GM21528 (cell line): Measurements from ENCODE around the gene TMEM87B.
A peak's percentile ranks its signal among the peaks of the same experiment; 100 is the strongest.
"Not testable (repeated sequence)": the region's sequence is repeated elsewhere in the genome, so short reads cannot be mapped to it uniquely, and the experiment has no call there.

ENCODE experiments used
- ATAC-seq: cut with Tn5 transposase; IDR thresholded peaks from one replicate; pipeline ENCODE4 v1.9.1; 2021; ENCODE audit warnings: mild to moderate bottlenecking, moderate library complexity; ENCODE audit not compliant: unreplicated experiment, low FRiP score

TMEM87B gene

DNA sequence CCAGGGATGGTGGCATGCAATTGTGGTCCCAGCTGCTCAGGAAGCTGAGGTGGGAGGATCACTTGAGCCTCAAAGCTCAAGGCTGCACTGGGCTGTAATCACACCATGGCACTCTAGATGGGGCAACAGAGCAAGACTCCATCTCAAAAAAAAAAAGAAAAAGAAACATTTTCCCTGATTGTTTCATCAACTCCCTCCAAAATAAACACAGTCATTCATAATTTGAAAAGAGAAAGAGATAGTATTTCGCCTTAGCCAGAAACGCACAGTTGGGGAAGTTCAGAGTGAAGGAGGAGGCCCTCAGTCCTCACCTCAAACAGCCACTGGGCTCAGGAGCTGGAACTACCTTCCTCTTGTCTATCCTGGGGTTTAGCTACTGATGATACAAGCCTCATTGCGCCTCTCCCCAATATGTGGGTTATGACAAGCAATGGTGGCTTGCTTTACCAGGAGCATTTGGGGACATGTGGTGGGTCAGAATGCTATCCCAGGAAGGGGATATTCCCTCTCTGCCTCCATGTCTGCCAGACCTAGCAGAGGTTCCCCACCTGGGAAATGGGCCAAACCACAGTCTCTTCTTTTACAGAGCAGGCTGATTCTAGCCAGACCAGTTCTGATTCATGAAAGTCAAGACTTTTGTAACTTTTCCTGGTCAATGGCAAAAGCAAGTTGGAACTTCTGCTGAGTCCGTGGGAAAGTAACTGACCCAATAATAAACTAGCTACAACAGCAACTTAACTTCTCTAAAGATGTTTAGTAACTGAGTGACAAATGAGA lies 22.2 kb upstream of the TMEM87B start:
- ATAC-seq, result no peak

DNA sequence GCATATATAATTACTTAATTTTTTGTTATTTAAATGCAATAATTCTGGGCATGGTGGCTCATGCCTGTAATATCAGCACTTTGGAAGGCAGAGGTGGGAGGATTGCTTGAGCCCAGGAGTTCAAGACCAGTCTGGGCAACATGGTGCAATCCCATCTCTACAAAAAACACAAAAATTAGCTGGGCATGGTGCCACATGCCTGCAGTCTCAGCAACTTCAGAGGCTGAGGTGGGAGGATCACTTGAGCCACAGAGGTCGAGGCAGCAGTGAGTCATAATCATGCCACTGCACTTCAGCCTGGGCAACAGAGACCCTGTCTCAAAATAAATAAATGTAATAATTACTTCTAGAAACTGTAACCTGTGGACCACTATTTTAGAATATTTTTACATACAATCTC lies 21.5 kb upstream of the TMEM87B start:
- ATAC-seq, result no peak

DNA sequence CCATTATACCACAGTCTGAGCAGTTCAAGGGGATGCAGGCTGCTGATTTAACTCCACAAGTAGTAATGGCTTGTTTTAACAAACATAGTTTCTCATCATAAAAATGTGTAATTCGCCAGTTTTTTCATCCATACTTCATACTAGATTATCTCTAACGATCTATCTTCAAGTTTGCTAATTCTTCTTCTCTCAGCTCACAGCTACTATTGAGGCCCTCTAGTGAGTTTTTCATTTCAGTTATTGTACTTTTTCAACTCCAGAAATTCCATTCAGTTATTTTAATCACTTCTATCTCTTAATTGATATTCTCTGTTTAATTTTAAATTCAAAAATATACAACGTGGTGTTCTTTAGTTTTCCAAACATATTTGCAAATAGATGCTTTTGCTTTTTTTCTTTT lies 20.1 kb upstream of the TMEM87B start:
- no peak for ATAC-seq

GRCh38 chr2:112035786-112036185 lies 19.3 kb upstream of the TMEM87B start:
- no peak for ATAC-seq

GRCh38 chr2:112039556-112039955 lies 15.5 kb upstream of the TMEM87B start:
- not testable (repeated sequence) for ATAC-seq

- ATAC-seq, result not testable (repeated sequence)
Measured at GRCh38 chr2:112040066-112040465, 15.0 kb upstream of the TMEM87B start.

DNA sequence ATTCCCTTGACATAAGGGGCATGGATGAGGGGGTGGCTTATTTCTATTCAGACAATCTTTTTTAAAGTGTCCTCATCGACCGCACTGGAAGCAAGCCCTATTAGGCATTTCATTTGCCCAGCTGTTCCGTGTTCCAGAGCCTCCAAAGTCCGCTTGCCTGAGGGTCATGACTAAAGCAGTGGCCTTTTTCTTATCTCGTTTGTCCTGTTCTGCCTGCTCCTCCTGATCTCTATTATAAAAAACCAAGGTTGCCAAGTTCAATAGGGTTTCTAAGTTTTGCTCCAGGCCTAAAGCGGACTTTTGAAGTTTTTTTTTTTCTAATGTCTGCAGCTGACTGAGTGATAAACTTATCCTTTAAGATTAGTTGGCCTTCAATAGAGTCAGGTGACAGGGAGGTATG lies 13.6 kb upstream of the TMEM87B start:
- not testable (repeated sequence) for ATAC-seq

GRCh38 chr2:112045446-112046014 lies 9.5 kb upstream of the TMEM87B start:
- no peak for ATAC-seq

GRCh38 chr2:112046231-112046630 lies 8.8 kb upstream of the TMEM87B start:
- no peak for ATAC-seq

DNA sequence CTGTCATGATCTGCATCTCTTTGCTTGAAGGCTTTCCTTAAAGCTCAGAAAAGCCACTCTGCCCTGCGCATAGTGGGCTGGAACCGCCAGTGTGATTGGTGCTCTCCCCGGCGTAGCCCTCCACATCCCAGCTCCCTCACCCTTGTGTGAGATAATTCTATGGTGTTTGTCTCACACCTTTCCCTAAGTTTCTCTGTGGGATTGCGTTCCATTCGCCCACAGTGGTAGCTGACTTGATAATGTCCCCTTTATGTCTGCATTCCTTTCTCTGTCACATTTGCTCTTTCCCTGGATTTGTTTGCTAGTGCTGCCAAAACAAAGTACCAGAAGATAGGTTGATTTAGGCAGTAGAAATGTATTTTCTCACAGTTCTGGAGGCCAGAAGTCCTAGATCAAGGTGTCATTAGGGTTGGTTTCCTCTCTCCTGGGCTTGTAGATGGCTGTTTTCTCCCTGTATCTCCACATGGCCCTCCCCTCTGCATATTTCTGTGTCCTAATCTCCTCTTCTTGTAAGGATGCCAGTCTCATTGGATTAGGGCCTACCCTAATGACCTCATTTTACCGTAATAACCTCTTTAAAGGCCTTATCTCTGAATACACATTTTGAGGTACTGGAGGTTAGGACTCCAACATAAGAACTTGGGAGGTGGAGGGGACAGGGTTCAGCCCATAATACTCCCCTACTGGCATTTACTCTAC lies 7.4 kb upstream of the TMEM87B start:
- no peak for ATAC-seq

DNA sequence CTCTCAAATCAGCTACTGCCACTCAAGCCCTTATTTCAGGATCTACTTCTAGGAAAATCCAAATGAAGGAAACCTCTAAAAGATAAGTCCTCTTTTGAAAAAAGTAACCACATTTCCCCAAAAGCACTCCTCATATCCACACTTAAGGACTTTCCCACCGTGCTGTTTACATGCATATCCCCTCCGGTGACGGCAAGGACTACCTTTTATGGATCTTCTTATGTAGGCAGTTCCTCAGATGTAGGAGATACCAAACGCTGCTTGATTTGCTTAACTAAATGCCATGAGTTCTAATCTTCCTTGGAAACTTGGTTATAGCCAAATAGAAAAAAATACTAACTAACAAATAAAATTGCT lies 6.9 kb upstream of the TMEM87B start:
- ATAC-seq, result no peak

DNA sequence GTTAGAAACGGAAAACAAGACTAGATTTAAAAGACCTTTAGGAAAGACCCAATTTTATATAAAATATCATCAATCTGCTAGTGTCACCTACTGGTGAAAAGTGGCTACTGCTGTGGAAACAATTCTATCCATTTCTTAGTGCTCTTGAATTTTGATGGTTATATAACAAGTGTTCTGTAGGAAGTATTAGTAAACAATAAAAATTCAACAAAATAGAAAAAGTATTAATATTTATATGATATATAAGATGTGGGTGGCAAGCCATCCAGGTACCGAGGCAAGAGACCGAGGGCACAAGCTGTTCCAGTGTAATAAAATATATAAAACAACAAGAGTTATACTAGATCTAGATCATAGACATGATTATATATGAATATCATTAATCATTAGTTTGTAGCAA lies 6.2 kb upstream of the TMEM87B start:
- no peak for ATAC-seq

GRCh38 chr2:112050316-112050715 lies 4.8 kb upstream of the TMEM87B start:
- ATAC-seq, result no peak

GRCh38 chr2:112053917-112054846 lies 887 bp upstream of the TMEM87B start:
- ATAC-seq, result peak; percentile 72

GRCh38 chr2:112055730-112056625 lies 909 bp downstream of the TMEM87B start:
- ATAC-seq, result peak; percentile 10

DNA sequence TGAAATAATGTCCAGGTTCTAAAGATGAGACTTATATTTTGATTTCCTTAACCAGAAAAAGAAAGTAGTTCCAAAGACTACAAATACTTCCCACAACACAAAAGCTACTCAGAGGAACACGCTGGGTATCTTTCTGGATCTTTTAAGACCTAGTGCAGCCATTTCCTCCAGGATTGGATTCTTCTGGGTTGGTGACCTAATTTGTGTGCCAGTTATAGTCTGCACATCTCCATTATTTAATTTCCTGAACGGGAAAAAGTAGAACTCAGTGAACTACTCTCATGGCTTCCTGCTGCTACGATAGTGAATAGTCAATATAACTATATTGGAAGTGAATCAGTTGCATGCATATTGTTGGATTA lies 1.5 kb downstream of the TMEM87B start:
- no peak for ATAC-seq

DNA sequence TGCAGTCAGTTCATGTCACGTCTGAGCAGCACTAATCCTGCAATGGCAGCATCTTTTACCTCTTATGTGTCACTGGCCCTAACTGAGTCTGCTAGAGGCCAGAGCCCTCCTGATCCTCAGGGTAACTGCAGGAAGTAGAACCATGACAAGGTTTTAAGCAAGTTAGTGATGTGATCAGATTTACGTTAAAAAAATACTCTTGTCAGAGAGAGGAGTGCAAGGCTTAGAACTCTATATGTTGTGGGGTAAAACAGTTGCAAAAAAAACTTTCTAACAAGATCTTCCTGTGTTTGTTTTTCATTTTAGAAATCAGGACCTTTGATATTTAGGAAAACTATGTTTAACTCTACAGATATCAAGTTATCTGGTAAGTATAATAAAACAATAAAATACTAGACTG lies 4.6 kb downstream of the TMEM87B start:
- no peak for ATAC-seq

DNA sequence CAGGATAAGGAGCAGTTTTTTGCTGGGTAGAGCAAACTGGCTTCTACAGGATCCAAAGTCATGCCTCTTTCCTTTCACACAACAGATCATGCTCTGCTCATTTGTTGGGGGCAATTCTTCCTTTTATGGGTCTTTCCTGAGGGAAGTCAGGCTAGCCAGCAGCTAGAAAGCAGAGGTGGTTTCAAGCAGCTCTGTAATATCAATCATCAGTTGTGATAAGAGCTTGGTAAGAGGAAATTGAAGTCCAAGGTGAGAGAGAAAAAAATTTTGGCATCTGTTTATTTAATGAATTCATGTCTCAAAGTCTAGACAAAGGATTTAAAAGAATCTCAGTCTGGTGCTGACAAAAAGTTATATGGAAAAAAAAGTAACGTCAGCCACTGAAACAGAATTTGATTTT lies 6.2 kb downstream of the TMEM87B start:
- no peak for ATAC-seq

- no peak for ATAC-seq
Measured at GRCh38 chr2:112061840-112062239, 6.8 kb downstream of the TMEM87B start.

- no peak for ATAC-seq
Measured at GRCh38 chr2:112062894-112063293, 7.8 kb downstream of the TMEM87B start.
